Activated CD4-positive, alpha-beta T cell treated with anti-CD3 and anti-CD28 coated beads, Interleukin-10, Interleukin-2, amounts not matched to agents 100 ng/mL and 50 ng/mL, durations not matched to agents 16 hours and 8 hours (primary cell): ENCODE measurements around the gene OR10AD1.
"Not testable (repeated sequence)": the region's sequence is repeated elsewhere in the genome, so short reads cannot be mapped to it uniquely, and the experiment has no call there.

Experiments used
- DNase-seq: peaks from one replicate; pipeline ENCODE4 v3.0.0-alpha.2; 2020

Gene OR10AD1

DNA sequence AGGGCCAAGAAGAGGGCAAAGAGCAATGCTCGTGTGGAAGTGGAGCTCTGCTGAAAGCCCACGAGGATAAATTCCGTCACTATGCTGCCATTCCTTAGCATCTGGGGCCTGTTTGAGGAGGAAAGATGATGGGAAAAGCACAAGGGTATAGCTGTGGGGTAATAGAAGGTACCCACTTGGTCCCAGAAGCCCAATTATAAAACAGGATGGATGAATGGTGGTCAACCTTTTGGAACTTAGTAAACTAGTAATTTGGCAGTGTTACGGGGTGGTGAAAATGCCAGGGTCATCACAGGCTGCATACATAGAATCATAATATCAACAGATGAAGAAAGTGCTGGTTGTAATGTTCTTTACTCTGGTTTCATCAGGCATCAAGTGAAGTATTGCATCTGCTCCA lies at the start of gene OR10AD1:
Gene OR10AD1, minus strand, starts transcription at position 101 of the 400 bp plus-strand sequence. Its CDS starts 0 bp downstream, at position 101.
- DNase-seq, result no peak

- no peak for DNase-seq
Observed at GRCh38 chr12:48247181-48247966, 44.3 kb upstream of the OR10AD1 start.

DNA sequence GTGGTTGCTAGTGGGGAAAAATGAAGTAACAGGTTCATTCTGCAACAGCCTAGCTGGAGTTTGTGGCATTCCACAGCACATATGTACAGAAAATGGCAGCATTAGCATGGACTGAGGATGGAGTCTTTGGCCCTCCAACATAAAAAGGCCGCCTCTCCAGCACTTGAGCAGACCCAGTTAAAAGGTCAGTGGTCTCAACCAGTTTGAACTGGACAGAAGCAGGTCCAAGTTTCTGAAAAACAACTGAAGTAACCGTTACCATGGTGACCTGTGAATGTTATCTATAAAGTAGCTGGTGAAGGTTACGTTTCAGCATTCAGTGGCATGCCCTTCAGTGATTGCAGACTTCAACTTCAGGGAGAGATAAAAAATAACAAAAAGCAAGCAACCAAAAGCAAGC lies 34.1 kb upstream of the OR10AD1 start:
- DNase-seq, result no peak

DNA sequence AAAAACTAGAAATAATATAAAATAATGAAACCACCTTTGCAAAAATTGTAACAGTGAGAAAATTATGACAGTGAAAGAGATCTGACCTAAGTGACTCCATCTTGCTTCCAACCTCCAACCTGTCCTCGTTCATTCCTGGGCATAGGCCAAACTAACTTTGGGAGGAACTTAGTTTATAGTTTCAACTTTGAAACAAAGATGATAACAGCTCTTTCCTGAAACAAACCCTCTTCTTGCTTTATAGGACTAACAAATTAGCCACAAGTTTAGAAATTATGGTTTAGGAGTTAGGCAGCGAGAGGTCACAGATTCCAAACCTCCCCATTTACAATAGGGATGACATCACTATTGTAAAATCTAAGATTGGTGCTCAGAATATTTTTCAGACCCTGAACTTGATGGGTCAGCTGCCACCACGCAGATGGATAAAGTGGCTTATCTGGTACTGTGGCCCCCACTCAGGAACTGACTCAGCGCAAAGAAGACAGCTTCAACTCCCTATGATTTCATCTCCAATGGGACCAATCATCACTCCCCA lies 32.8 kb upstream of the OR10AD1 start:
- no peak for DNase-seq

DNA sequence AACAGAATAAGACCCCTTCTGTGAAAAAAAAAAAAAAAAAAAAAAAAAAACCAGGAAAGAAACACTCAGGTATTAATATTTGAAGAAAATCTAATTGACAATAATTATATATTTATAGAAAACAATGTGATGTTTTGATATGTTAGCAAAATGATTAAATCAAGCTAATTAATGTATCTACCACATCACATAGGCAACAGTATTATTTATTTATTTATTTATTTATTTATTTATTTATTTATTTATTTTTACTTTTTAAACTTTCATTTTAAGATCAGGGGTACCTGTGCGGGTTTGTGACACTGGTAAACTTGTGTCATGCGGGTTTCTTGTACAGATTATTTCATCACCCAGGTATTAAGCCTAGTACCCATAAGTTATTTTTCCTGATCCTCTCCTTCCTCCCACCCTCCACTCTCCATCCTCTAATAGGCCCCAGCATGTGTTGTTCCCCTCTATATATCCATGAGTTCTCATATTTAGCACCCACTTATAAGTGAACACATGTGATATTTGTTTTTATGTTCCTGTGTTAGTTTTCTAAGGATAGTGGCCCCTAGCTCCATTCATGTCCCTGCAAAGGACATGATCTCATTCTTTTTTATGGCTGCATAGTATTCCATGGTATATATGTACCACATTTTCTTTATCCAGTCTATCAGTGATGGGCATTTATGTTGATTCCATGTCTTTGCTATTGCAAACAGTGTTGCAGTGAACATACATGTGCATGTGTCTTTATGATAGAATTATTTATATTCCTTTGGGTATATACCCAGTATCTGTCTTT lies 28.3 kb upstream of the OR10AD1 start:
- DNase-seq, result not testable (repeated sequence)

DNA sequence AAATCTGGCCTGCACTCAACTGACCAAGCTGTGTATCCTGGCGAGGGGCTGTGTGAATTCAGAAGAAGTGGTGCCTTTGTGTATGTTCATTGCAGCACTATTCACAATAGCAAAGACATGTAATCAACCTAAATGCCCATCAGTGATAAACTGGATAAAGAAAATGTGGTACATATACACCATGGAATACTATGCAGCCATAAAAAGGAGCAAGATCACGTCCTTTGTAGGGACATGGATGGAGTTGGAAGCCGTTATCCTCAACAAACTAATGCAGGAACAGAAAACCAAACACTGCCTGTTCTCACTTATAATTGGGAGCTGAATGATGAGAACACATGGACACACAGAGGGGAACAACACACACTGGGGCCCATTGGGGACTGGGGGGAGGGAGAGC lies 21.4 kb upstream of the OR10AD1 start:
- not testable (repeated sequence) for DNase-seq

- DNase-seq, result no peak
Observed at GRCh38 chr12:48221645-48222044, 18.6 kb upstream of the OR10AD1 start.

DNA sequence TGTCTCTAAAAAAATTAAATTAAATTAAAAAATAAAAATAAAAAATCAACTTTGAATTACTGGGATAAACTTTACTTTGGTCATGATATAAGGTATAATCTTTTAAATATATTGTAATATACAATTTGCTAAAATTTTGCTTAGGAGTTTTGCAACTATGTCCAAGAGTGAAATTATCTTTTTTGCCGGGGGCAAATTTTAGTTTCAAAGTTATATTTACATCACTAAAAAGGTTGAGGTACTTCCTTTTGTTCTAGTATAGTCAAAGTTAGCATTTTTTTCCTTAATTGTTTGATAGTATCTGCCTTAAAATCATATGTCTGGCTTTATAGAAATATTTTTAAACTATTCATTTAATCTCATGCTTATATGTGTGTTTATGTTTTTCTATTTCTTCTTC lies 17.6 kb upstream of the OR10AD1 start:
- no peak for DNase-seq

GRCh38 chr12:48219631-48220030 lies 16.5 kb upstream of the OR10AD1 start:
- no peak for DNase-seq

DNA sequence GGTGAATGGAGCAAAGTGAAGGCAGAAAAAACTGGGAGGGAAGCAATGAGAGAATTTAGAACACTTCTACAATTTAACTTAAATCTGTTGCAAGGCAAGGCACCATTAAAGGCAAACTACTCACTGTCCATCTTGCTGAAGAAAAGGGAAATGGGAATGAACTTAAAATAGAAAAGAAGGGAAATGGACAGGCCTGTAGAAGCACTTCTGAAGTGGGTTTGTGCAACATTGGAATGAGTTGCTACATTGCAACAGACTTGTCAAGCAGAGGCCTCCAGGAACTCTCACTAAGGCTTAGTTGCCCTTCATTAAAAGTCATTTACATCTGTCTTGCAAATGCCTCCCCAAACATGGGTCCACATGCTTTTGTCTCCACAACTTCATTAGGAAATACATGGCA lies 13.7 kb upstream of the OR10AD1 start:
- no peak for DNase-seq

DNA sequence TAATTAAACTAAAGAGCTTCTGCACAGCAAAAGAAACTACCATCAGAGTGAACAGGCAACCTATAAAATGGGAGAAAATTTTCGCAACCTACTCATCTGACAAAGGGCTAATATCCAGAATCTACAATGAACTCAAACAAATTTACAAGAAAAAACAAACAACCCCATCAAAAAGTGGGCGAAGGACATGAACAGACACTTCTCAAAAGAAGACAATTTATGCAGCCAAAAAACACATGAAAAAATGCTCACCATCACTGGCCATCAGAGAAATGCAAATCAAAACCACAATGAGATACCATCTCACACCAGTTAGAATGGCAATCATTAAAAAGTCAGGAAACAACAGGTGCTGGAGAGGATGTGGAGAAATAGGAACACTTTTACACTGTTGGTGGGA lies 6.4 kb upstream of the OR10AD1 start:
- not testable (repeated sequence) for DNase-seq

- DNase-seq, result no peak
Observed at GRCh38 chr12:48202766-48203165, 326 bp downstream of the OR10AD1 start.

- DNase-seq, result no peak
Observed at GRCh38 chr12:48201516-48201915, 1.6 kb downstream of the OR10AD1 start.

DNA sequence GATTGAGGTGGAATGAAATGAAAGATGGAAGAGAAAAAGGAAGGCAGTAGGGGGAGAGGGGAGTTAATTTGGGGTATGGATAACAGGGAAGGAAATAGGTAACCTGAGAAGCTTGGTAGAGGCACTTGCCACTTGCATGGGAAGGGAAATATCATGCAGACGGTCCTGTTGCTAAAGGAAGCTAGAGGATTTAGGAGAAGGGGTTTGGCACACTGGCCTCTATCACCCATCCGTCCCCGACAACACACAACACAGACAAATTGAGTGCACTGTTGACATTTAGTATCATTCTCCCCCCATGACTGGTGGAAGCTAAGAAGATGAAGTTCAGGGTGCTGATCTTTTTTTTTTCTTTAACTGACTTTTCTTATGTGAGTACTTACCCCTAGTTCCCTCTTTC lies 2.0 kb downstream of the OR10AD1 start:
- DNase-seq, result no peak

DNA sequence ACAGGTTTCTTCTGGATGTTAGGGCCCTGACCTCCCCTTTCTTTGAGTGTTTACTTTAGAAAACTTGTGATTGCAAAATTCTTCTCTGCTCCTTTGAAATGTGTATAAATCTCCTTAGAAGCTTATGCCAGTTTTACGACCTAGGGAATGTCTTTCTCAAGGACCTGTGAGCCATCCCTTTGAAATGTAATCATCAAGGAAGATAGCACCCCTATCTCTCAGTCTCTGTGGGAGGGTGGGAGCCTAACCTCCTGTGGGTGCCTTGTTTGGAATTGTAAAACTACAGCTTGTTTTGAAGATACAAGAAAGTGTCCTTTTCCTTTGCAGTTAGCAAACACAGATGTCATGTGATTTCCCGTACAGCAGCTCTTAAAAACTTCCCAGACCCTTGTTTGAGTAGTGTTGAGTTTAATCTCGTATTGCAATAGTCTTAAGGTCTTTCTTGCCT lies 3.3 kb downstream of the OR10AD1 start:
- DNase-seq, result no peak

- DNase-seq, result no peak
Observed at GRCh38 chr12:48198985-48199384, 4.1 kb downstream of the OR10AD1 start.

- DNase-seq, result peak; percentile 34
Observed at GRCh38 chr12:48198672-48198971, 4.5 kb downstream of the OR10AD1 start.

GRCh38 chr12:48197971-48198671 lies 5.0 kb downstream of the OR10AD1 start:
- DNase-seq, result peak; percentile 98

DNA sequence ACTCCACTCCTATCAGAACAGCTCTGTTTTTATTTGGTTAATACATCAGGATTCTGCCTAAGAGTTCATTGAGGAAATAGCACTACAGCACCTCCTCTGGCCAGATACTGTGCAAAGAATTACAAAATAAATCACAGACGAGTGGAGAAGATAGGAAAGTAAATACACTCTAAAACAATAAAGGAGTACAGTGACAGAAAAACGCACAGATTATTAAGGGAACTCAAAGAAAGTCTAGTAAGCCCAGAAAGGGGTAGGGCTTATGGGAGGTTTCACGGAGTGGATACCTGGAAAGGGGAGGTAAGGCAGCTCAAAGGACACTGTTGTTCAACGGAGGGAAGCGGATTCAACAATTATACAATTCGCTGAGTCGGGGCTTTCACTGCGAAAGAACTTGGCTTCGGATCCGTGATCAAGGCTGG lies 5.5 kb downstream of the OR10AD1 start:
- DNase-seq, result peak; percentile 37

GRCh38 chr12:48194799-48195201 lies 8.3 kb downstream of the OR10AD1 start:
- DNase-seq, result no peak

GRCh38 chr12:48193623-48194022 lies 9.5 kb downstream of the OR10AD1 start:
- DNase-seq, result no peak

DNA sequence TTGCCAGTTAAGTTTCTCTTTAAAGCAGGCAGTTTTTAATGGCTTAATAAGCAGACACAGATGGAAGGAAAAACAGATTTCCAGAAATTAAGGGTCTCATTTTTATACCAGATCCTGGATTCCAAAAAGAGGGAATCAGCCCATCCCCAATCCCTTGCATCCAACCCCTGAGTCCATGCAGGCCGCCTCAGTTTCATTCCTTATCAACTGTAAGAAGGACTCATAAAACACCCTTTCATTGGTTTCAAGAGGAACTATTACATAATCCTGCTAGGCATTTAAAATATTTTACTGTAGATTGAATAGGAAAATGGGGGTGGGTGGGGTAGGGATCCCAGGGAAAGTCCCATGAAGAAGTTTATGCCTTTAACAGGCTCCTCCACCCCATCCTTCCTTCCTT lies 10.2 kb downstream of the OR10AD1 start:
- no peak for DNase-seq

DNA sequence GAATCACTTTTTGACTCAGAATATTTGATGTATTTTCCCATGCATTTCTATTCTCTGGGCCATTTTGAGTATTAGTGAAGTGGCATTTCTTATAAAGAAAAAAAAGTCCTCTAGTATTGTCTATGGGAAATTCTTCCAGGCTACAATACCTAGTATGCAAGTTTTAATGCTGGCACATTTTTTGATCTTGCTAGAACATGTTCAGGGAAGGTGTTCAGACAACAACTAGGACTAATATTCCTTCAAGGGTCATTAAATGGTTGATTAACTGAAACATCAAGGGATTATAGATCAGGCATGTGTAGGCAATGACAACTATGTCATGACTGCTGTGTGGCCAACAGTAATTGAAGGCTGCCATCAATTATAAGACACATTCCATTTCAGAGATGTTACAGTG lies 12.0 kb downstream of the OR10AD1 start:
- no peak for DNase-seq
